Stomach smooth muscle (tissue), 2 donors: ENCODE results near the gene SSPN.

Source experiments
- H3K27ac ChIP-seq: one replicate; pipeline ENCODE4 v1.7.0; 2013; ENCODE audit warnings: mild to moderate bottlenecking, low read length, inconsistent platforms
- H3K27me3 ChIP-seq, 2 donors: one replicate each; pipeline ENCODE4 v1.7.0; 2013; ENCODE audit warnings: low read length in 2 of 2; ENCODE audit not compliant: insufficient read depth in 2 of 2, control insufficient read depth in 1 of 2
- H3K36me3 ChIP-seq, 2 donors: one replicate each; pipeline ENCODE4 v1.7.0; 2013; ENCODE audit warnings: low read length in 2 of 2; ENCODE audit not compliant: control insufficient read depth in 2 of 2, insufficient read depth in 2 of 2
- H3K4me1 ChIP-seq: one replicate; pipeline ENCODE4 v1.7.0; 2013; ENCODE audit warnings: low read length; ENCODE audit not compliant: control insufficient read depth, insufficient read depth
- H3K4me3 ChIP-seq, 2 donors: one replicate each; pipeline ENCODE4 v1.7.0; 2013; ENCODE audit warnings: low read length in 2 of 2
- H3K9ac ChIP-seq, 2 donors: one replicate each; pipeline ENCODE4 v1.7.0; 2013; ENCODE audit warnings: low read length in 2 of 2, mild to moderate bottlenecking in 1 of 2
- H3K9me3 ChIP-seq, 2 donors: one replicate each; pipeline ENCODE4 v1.7.0; 2013; ENCODE audit warnings: low read length in 2 of 2; ENCODE audit not compliant: control insufficient read depth in 2 of 2
- donor health status: healthy.
- donor health status: Pancreatic carcinoma.

Gene SSPN

GRCh38 chr12:26276709-26277108, 81.3 kb downstream of the SSPN start:
- Histone ChIP-seq H3K4me1 (peaks cover 27% of the 10 kb centered on the region), H3K27me3 (no peaks in the 10 kb centered on the region), H3K9me3 (no peaks in the 10 kb centered on the region), H3K4me3 (no peak overlapping the region), H3K27ac (no peak overlapping the region), H3K36me3 (no peaks in the 10 kb centered on the region), H3K9ac (no peak overlapping the region)

GRCh38 chr12:26277506-26278246, 82.3 kb downstream of the SSPN start:
- Histone ChIP-seq H3K4me3 (no peak overlapping the region), H3K27ac (no peak overlapping the region), H3K9ac (no peak overlapping the region), H3K36me3 (no peaks in the 10 kb centered on the region), H3K4me1 (peaks cover 19% of the 10 kb centered on the region), H3K27me3 (no peaks in the 10 kb centered on the region), H3K9me3 (no peaks in the 10 kb centered on the region)

- no peaks in the 10 kb centered on the region for H3K9me3 ChIP-seq
- H3K27me3 ChIP-seq: no peaks in the 10 kb centered on the region
- H3K9ac ChIP-seq: no peak overlapping the region
- peaks cover 18% of the 10 kb centered on the region for H3K4me1 ChIP-seq
- H3K4me3 ChIP-seq: no peak overlapping the region
- H3K27ac ChIP-seq: no peak overlapping the region
- H3K36me3 ChIP-seq: no peaks in the 10 kb centered on the region
Observed at GRCh38 chr12:26278266-26278665, 82.9 kb downstream of the SSPN start.

- Histone ChIP-seq H3K4me3 (no peak overlapping the region), H3K27ac (no peak overlapping the region), H3K9ac (no peak overlapping the region), H3K36me3 (no peaks in the 10 kb centered on the region), H3K27me3 (no peaks in the 10 kb centered on the region), H3K4me1 (peaks cover 17% of the 10 kb centered on the region), H3K9me3 (no peaks in the 10 kb centered on the region)
Observed at GRCh38 chr12:26278666-26279065, 83.3 kb downstream of the SSPN start.

- Histone ChIP-seq H3K27ac (no peak overlapping the region), H3K36me3 (no peaks in the 10 kb centered on the region), H3K4me3 (no peak overlapping the region), H3K27me3 (no peaks in the 10 kb centered on the region), H3K9ac (no peak overlapping the region), H3K9me3 (no peaks in the 10 kb centered on the region), H3K4me1 (peaks cover 13% of the 10 kb centered on the region)
Observed at GRCh38 chr12:26279091-26279490, 83.7 kb downstream of the SSPN start.

- H3K27me3 ChIP-seq: no peaks in the 10 kb centered on the region
- H3K4me3 ChIP-seq: no peak overlapping the region
- H3K4me1 ChIP-seq: peaks cover 5% of the 10 kb centered on the region
- no peak overlapping the region for H3K27ac ChIP-seq
- H3K9me3 ChIP-seq: no peaks in the 10 kb centered on the region
- H3K36me3 ChIP-seq: no peaks in the 10 kb centered on the region
- H3K9ac ChIP-seq: no peak overlapping the region
Observed at GRCh38 chr12:26279908-26280307, 84.5 kb downstream of the SSPN start.

- Histone ChIP-seq H3K9ac (no peak overlapping the region), H3K36me3 (no peaks in the 10 kb centered on the region), H3K27ac (no peak overlapping the region), H3K4me3 (no peak overlapping the region), H3K4me1 (peaks cover 3% of the 10 kb centered on the region), H3K9me3 (peaks cover 0 to 4% of the 10 kb centered on the region in 2 donors), H3K27me3 (no peaks in the 10 kb centered on the region)
Observed at GRCh38 chr12:26280869-26281268, 85.5 kb downstream of the SSPN start.

- H3K9ac ChIP-seq: no peak overlapping the region
- H3K27ac ChIP-seq: no peak overlapping the region
- H3K4me3 ChIP-seq: no peak overlapping the region
- no peaks in the 10 kb centered on the region for H3K36me3 ChIP-seq
- peaks cover 0 to 5% of the 10 kb centered on the region in 2 donors for H3K9me3 ChIP-seq
- no peaks in the 10 kb centered on the region for H3K27me3 ChIP-seq
- peaks cover 3% of the 10 kb centered on the region for H3K4me1 ChIP-seq
Observed at GRCh38 chr12:26281320-26281719, 85.9 kb downstream of the SSPN start.

- Histone ChIP-seq H3K27ac (no peak overlapping the region), H3K36me3 (no peaks in the 10 kb centered on the region), H3K27me3 (no peaks in the 10 kb centered on the region), H3K9me3 (peaks cover 0 to 5% of the 10 kb centered on the region in 2 donors), H3K9ac (no peak overlapping the region), H3K4me3 (no peak overlapping the region), H3K4me1 (peaks cover 3% of the 10 kb centered on the region)
Observed at GRCh38 chr12:26282339-26282940, 87.1 kb downstream of the SSPN start.

- H3K4me3 ChIP-seq: no peak overlapping the region
- no peak overlapping the region for H3K27ac ChIP-seq
- no peak overlapping the region for H3K9ac ChIP-seq
- peaks cover 8% of the 10 kb centered on the region for H3K4me1 ChIP-seq
- no peaks in the 10 kb centered on the region for H3K27me3 ChIP-seq
- peaks cover 0 to 5% of the 10 kb centered on the region in 2 donors for H3K9me3 ChIP-seq
- H3K36me3 ChIP-seq: no peaks in the 10 kb centered on the region
Observed at GRCh38 chr12:26283046-26283445, 87.7 kb downstream of the SSPN start.

- Histone ChIP-seq H3K4me1 (peaks cover 10% of the 10 kb centered on the region), H3K9ac (no peak overlapping the region), H3K36me3 (no peaks in the 10 kb centered on the region), H3K27ac (no peak overlapping the region), H3K27me3 (no peaks in the 10 kb centered on the region), H3K4me3 (no peak overlapping the region), H3K9me3 (peaks cover 0 to 5% of the 10 kb centered on the region in 2 donors)
Observed at GRCh38 chr12:26283617-26284016, 88.2 kb downstream of the SSPN start.
